Fibroblast of skin of right biceps (primary cell): ENCODE measurements around the gene CHRNB4.
"Not testable (repeated sequence)": the region's sequence is repeated elsewhere in the genome, so short reads cannot be mapped to it uniquely, and the experiment has no call there.

Experiments used
- DNase-seq: peaks from one replicate; pipeline ENCODE4 v3.0.0-alpha.2; 2013

CHRNB4 gene

GRCh38 chr15:78641102-78641748 is at the start of gene CHRNB4:
TSS of gene CHRNB4 (minus strand) at chr15:78641210. CDS start at chr15:78641133, 77 bp downstream.
- DNase-seq = peak; percentile 36

GRCh38 chr15:78689626-78690025 is 48.6 kb upstream of the CHRNB4 start:
- DNase-seq = no peak

- no peak for DNase-seq
These were observed 44.9 kb upstream of the CHRNB4 start for GRCh38 chr15:78685925-78686324.

GRCh38 chr15:78685159-78685921 is 44.3 kb upstream of the CHRNB4 start:
- no peak for DNase-seq

- no peak for DNase-seq
These were observed 43.6 kb upstream of the CHRNB4 start for GRCh38 chr15:78684657-78685056.

GRCh38 chr15:78683599-78683998 is 42.6 kb upstream of the CHRNB4 start:
- not testable (repeated sequence) for DNase-seq

GRCh38 chr15:78682693-78683410 is 41.8 kb upstream of the CHRNB4 start:
- DNase-seq = no peak

- no peak for DNase-seq
These were observed 41.1 kb upstream of the CHRNB4 start for GRCh38 chr15:78682004-78682651.

GRCh38 chr15:78681281-78682003 is 40.4 kb upstream of the CHRNB4 start:
- DNase-seq = no peak

GRCh38 chr15:78680431-78681075 is 39.5 kb upstream of the CHRNB4 start:
- no peak for DNase-seq

GRCh38 chr15:78679089-78679511 is 38.1 kb upstream of the CHRNB4 start:
- no peak for DNase-seq

GRCh38 chr15:78676424-78677110 is 35.6 kb upstream of the CHRNB4 start:
- DNase-seq = no peak

- no peak for DNase-seq
These were observed 34.8 kb upstream of the CHRNB4 start for GRCh38 chr15:78675617-78676360.

- no peak for DNase-seq
These were observed 34.2 kb upstream of the CHRNB4 start for GRCh38 chr15:78675206-78675605.

- no peak for DNase-seq
These were observed 33.0 kb upstream of the CHRNB4 start for GRCh38 chr15:78673917-78674444.

GRCh38 chr15:78673476-78673875 is 32.5 kb upstream of the CHRNB4 start:
- no peak for DNase-seq

- no peak for DNase-seq
These were observed 31.4 kb upstream of the CHRNB4 start for GRCh38 chr15:78672285-78673014.

GRCh38 chr15:78671626-78672211 is 30.7 kb upstream of the CHRNB4 start:
- no peak for DNase-seq

GRCh38 chr15:78668987-78669386 is 28.0 kb upstream of the CHRNB4 start:
- DNase-seq = no peak
